GM12801 (cell line): ENCODE data around the gene ZMAT5.

Experiments used
- CTCF ChIP-seq: IDR thresholded peaks from one replicate; pipeline ENCODE4 v1.5.1; 2011; ENCODE audit warnings: control low read depth; ENCODE audit not compliant: insufficient read length; ENCODE audit errors: extremely low read depth

The ZMAT5 gene

GRCh38 chr22:29811377-29811776 lies 44.6 kb upstream of the ZMAT5 start:
- no peak for TF ChIP-seq CTCF

- no peak for TF ChIP-seq CTCF
Measured at GRCh38 chr22:29810216-29810615, 43.4 kb upstream of the ZMAT5 start.

- TF ChIP-seq CTCF: no peak
Measured at GRCh38 chr22:29806196-29806595, 39.4 kb upstream of the ZMAT5 start.

GRCh38 chr22:29804985-29805384 lies 38.2 kb upstream of the ZMAT5 start:
- no peak for TF ChIP-seq CTCF

- TF ChIP-seq CTCF: no peak
Measured at GRCh38 chr22:29803190-29803589, 36.4 kb upstream of the ZMAT5 start.

- TF ChIP-seq CTCF: no peak
Measured at GRCh38 chr22:29801796-29802195, 35.0 kb upstream of the ZMAT5 start.

GRCh38 chr22:29801153-29801552 lies 34.3 kb upstream of the ZMAT5 start:
- TF ChIP-seq CTCF: no peak

- no peak for TF ChIP-seq CTCF
Measured at GRCh38 chr22:29799217-29799680, 32.4 kb upstream of the ZMAT5 start.
